Uterus (tissue), 2 donors: Measurements from ENCODE around the gene HLA-DMA.
"Not testable (repeated sequence)": the region's sequence is repeated elsewhere in the genome, so short reads cannot be mapped to it uniquely, and the experiment has no call there.

Source experiments
- CTCF ChIP-seq, 4 experiments: fragments of 200-600 bp in 2 of 4; fragments of 450-650 bp in 2 of 4; sonication (generic) in 2 of 4; IDR thresholded peaks; one replicate each; pipeline ENCODE4 v1.5.1; 2016 to 2019; ENCODE audit warnings: antibody characterized with exemption in 4 of 4, mild to moderate bottlenecking in 2 of 4, moderate library complexity in 1 of 4
- POLR2A ChIP-seq, 2 donors: fragments of 450-650 bp; IDR thresholded peaks; one replicate each; pipeline ENCODE4 v1.6.1; 2016; ENCODE audit warnings: antibody characterized with exemption in 2 of 2, mild to moderate bottlenecking in 1 of 2, moderate library complexity in 1 of 2

- TF ChIP-seq CTCF, POLR2A (IDR thresholded peaks at IDR 0.05): not testable (repeated sequence)
Observed at GRCh38 chr6:32942555-32943123, 10.3 kb downstream of the HLA-DMA start.
